DMS114 treated with DMSO at 0.1 percent for 48 hours (cell line): Measurements from ENCODE around the gene NDUFB8.

Source experiments
- DNase-seq: peaks from one replicate; lab custom pipeline; 2025; ENCODE audit not compliant: unreplicated experiment; lab: John Stamatoyannopoulos, UW

Gene NDUFB8

GRCh38 chr10:100507357-100507732 lies 22.3 kb downstream of the NDUFB8 start:
- DNase-seq: no peak

GRCh38 chr10:100506596-100507356 lies 22.9 kb downstream of the NDUFB8 start:
- no peak for DNase-seq

DNA sequence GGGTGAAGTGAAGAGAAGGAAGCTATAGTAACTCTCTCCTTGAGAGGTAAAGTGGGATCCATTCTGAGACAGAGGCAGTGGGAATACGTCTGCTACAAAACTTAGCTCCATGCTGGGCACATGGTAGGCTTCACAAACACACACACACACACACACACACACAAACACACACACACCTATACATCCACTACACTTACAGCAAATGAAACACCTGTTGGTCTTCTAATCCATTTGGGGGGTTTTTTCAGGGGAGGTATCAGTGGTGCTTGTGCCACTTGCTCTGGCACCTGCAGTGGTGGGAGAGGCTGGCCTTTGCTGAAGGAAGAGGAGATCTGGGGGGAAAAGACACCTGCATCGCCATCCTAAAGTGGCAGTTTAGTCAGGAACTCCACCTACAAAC lies 24.5 kb downstream of the NDUFB8 start:
- no peak for DNase-seq

DNA sequence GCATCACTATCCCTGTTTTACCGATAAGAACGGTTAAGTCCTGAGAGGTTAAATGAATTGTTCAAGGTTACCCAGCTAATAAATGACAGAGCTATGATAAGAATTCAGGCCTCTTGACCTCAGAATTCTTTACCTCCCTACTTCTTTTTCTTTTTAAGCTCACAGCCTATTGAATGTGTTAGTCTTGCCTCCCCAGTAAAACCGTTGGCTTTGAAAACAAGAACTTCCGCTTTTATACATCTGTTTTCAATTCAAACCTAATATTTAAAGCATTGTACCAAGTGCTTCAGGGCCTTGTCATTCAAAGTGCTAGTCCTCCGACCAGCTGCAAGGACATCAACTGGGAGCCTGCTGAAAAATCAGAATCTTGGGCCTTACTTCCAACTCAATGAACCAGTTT lies 25.6 kb downstream of the NDUFB8 start:
- no peak for DNase-seq

DNA sequence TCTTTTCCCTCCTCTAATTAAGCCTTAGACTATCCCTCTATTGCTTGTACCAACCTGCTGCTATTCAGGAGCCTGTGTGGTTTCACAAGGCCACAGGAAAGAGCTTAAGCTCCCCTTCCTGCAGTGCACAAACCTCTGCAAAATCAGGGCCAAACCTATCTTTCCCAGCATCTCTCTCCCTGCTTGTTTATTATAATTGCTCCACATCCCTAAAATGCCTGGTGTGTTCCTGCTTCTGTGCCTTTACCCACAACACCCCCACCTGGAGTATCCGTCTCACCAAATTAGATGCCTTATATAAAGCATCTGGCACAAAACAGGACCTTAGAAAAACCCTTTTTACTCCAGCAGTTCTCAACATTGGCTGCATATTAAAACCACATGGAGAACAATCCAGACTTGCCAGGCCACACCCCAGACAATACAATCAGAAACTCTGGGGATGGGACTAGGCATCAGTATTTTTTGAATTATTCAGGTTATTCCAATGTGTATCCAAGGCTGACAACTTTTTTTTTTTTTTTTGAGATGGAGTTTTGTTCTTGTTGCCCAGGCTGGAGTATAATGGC lies 26.7 kb downstream of the NDUFB8 start:
- no peak for DNase-seq

DNA sequence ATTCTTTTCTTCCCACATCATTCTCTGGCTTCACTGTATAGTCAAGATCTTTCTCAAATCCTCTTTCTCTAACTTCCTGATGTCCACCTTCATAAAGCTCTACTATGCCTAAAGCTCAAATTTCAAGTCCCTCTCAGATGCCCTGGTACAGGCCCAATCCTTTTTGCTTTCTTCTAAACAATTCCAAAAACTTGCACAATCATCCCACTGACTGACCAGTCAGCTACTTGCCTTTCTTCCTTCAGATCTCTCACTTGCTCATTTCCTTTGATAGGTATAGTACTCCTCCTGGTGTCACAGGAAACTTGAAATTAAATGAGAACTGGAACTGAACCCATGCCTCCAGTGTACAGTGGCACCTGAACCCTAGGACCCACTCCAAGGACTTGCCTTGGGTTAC lies 28.2 kb downstream of the NDUFB8 start:
- DNase-seq: no peak

DNA sequence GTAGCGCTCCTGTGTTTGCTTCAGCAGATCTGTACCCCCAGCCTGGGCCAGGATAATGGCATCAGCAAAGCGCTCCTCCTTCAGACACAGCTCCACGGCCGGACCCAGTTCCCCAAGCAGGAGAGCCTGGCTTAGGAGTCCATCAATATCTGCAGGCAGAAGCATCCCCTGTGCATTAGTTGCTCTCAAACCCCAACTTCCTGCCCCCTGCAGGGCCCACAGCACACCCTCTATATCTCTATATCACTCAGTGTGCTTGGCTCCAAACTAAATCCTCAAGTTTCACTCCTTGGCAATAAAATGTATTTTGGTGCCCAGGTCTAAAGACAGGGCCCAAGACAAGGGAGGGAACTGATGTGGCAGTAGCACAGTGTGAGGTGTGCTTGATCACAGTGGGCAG lies 31.6 kb downstream of the NDUFB8 start:
- DNase-seq: no peak

- no peak for DNase-seq
These were observed 33.1 kb downstream of the NDUFB8 start for GRCh38 chr10:100496567-100496966.

GRCh38 chr10:100490531-100490930 lies 39.1 kb downstream of the NDUFB8 start:
- DNase-seq: no peak

DNA sequence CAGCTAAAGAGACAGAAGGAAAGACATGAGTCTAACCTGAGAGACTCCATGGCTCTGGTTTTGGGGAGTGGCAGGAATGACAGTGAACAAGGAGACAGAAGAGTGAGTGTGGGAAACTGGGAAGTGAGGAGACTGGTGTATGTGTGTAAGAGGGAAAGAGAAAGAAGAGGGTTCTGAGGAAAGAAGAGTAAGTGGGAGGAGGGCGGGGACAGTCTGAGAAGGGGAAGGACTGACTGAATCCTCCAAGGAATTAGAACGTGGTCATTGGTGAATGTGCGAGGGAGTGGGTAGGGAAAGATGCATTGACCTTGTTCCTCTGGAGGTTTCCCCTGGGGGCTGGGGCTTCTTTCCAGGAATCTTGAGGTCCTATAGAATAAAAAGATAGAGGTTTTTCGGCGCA lies 40.3 kb downstream of the NDUFB8 start:
- no peak for DNase-seq

DNA sequence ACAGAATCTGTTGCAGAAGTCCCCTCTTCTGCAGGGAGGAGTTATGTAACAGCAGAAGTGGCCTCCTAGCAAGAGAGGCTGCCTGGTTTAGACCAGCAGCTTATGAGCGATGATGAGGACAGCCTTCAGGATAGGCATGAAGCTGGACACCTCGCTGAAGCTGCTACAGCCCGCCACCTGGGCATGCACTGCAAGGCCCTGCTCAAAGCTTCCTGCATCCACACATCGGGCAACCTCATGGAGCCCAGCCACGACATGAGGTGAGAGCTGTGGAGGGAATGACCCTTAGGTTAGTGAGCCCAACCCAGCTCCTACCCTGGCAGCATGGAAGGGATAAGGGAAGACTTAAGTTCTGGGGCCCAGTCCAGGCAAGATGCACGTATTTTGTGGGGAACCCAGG lies 42.1 kb downstream of the NDUFB8 start:
- no peak for DNase-seq

DNA sequence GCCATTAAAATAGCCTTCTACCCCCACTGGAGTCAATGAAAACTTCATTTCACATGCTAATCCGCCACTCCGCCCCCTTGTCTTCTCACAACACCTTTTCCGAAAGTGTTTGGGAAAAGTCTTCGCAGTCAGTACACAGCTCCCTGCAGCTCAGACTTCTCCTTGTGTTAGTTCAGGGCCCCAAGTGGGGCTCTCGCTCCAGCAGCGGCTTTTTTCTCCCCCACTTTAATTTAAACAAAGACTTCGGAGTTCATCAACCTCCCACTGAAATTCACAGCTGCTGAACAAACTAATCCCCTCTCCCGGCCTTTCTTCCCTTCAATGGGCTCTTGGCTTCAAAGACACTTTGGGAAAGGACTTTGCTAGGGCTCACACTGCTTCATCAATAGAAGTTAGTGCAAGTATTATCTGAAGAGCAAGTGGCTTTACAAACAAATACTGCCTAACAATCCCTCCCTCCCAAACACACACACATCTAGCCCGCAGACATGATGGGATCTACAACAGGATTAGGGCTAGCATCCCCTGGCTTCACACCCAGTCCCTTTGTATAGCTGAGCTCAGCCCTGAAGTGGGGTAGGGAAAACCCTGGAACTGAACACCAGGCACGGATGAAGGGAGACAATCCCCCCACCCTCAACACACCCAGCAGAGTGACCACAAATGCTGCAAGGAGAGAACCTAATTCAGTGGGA lies 43.7 kb downstream of the NDUFB8 start:
- no peak for DNase-seq

- no peak for DNase-seq
These were observed 44.3 kb downstream of the NDUFB8 start for GRCh38 chr10:100485366-100485765.

- DNase-seq: no peak
These were observed 45.6 kb downstream of the NDUFB8 start for GRCh38 chr10:100483876-100484666.

DNA sequence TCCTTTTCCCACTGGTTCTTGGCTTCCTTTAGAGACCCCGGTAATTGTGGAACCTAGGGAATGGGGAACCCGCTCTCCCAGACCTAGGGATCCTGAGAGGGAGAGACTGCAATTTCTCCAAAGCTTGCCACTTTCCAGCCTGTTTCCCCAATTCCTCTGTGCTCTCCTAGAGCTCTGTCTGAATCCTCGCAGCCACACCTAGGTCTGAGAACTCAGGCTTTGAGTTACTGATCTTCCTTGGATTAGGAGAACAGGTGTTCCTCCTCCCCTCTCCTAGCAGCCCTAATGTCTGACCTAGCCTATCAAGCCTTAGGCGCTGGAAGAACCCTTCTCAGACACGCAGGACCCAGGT lies 46.9 kb downstream of the NDUFB8 start:
- DNase-seq: no peak

DNA sequence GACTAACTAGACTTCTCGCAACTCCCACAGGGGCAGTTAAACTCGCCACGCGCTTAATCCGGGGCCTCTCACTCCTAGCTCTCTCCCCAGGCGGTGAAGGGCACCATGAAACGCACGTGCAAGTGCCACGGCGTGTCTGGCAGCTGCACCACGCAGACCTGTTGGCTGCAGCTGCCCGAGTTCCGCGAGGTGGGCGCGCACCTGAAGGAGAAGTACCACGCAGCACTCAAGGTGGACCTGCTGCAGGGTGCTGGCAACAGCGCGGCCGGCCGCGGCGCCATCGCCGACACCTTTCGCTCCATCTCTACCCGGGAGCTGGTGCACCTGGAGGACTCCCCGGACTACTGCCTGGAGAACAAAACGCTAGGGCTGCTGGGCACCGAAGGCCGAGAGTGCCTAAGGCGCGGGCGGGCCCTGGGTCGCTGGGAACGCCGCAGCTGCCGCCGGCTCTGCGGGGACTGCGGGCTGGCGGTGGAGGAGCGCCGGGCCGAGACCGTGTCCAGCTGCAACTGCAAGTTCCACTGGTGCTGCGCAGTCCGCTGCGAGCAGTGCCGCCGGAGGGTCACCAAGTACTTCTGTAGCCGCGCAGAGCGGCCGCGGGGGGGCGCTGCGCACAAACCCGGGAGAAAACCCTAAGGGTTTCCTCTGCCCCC lies 47.4 kb downstream of the NDUFB8 start:
- peak; percentile 28 for DNase-seq

GRCh38 chr10:100481462-100482081 lies 48.1 kb downstream of the NDUFB8 start:
- DNase-seq: peak; percentile 91

DNA sequence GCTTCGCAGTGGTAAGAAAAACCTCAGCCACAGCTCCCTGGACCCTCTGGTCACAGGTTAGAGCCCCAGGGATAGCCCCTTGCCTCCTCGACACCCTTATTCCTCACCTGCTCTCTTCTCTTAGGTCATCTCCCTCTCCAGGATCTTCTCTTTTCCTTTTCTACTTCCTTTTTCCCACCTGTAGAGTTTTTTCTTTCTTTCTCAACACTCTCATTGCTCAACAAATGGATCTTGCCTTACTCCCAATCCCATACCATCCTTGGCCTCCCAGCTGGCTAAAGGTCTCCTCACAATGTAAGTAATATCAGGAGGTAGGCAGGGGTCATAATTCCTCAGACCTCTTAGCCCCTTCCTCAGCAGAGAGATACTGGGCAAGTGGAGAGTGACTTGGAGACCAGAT lies 49.7 kb downstream of the NDUFB8 start:
- no peak for DNase-seq

GRCh38 chr10:100479037-100479436 lies 50.6 kb downstream of the NDUFB8 start:
- DNase-seq: no peak

GRCh38 chr10:100477970-100478369 lies 51.7 kb downstream of the NDUFB8 start:
- no peak for DNase-seq
